Measurements from ENCODE around the gene FNDC8.

- TF ChIP-seq MAX (CRISPR knock-in tag; IDR thresholded peaks at IDR 0.05) (no peak), CTCF (IDR thresholded peaks at IDR 0.05) (no peak), TCF7 (CRISPR knock-in tag; IDR thresholded peaks at IDR 0.05; ENCODE audit: low read depth) (no peak), RORB (CRISPR knock-in tag; IDR thresholded peaks at IDR 0.05) (no peak), CREB1 (CRISPR knock-in tag; IDR thresholded peaks at IDR 0.05) (no peak), NFYB (CRISPR knock-in tag; conservative IDR thresholded peaks at IDR 0.05; ENCODE audit: low read depth) (no peak), SMAD4 (CRISPR knock-in tag; IDR thresholded peaks at IDR 0.05) (no peak), ZSCAN18 (CRISPR knock-in tag; IDR thresholded peaks at IDR 0.05) (no peak), ZBTB21 (CRISPR knock-in tag; IDR thresholded peaks at IDR 0.05; ENCODE audit: borderline replicate concordance) (no peak), CREM (CRISPR knock-in tag; IDR thresholded peaks at IDR 0.05) (no peak), NR2C2 (CRISPR knock-in tag; IDR thresholded peaks at IDR 0.05) (no peak), FOXK1 (CRISPR knock-in tag; IDR thresholded peaks at IDR 0.05) (no peak)
Measured at GRCh38 chr17:35152421-35153140, 31.2 kb downstream of the FNDC8 start.
